Fibroblast of lung (primary cell): Measurements from ENCODE around the gene MATN4.

Experiments used
- CTCF ChIP-seq, 2 donors: IDR thresholded peaks in 1 of 2; conservative IDR thresholded peaks in 1 of 2; 1 replicate in 1 of 2; 2 replicates in 1 of 2; pipeline ENCODE4 v1.5.1; 2011 to 2012; ENCODE audit warnings: low read length in 2 of 2, control low read depth in 1 of 2, inconsistent platforms in 1 of 2, low read depth in 1 of 2, mild to moderate bottlenecking in 1 of 2
- EZH2 ChIP-seq: IDR thresholded peaks from 2 replicates; pipeline ENCODE4 v1.5.1; 2012; ENCODE audit warnings: low read length, control low read depth, mild to moderate bottlenecking; ENCODE audit errors: missing control alignments

- peak in 1 of 2 donors; percentile 4 for TF ChIP-seq CTCF (conservative IDR thresholded peaks at IDR 0.05 in 1 of 2, IDR thresholded peaks at IDR 0.05 in 1 of 2; ENCODE audit: low read depth in 1 of 2, low read length in 2 of 2)
- TF ChIP-seq EZH2 = no peak
Observed at GRCh38 chr20:45305262-45305661, 2.8 kb downstream of the MATN4 start.
